Ishikawa (cell line): ENCODE measurements around the gene USP30.

Experiments
- CEBPB ChIP-seq: IDR thresholded peaks from 2 replicates; pipeline ENCODE4 v1.6.1; 2012
- CREB1 ChIP-seq: IDR thresholded peaks from 2 replicates; pipeline ENCODE4 v1.6.1; 2012; ENCODE audit warnings: low read depth
- EGR1 ChIP-seq: IDR thresholded peaks from 2 replicates; pipeline ENCODE4 v1.6.1; 2012
- EP300 ChIP-seq: IDR thresholded peaks from 2 replicates; pipeline ENCODE4 v1.6.1; 2012; ENCODE audit warnings: borderline replicate concordance
- FOXM1 ChIP-seq: IDR thresholded peaks from 2 replicates; pipeline ENCODE4 v1.6.1; 2012; ENCODE audit warnings: low read depth, borderline replicate concordance
- NFIC ChIP-seq: IDR thresholded peaks from 2 replicates; pipeline ENCODE4 v1.6.1; 2012
- RAD21 ChIP-seq: IDR thresholded peaks from 2 replicates; pipeline ENCODE4 v1.6.1; 2012; ENCODE audit warnings: low read depth
- TAF1 ChIP-seq: IDR thresholded peaks from 2 replicates; pipeline ENCODE4 v1.6.1; 2012; ENCODE audit warnings: low read depth, mild to moderate bottlenecking
- TCF12 ChIP-seq: IDR thresholded peaks from 2 replicates; pipeline ENCODE4 v1.6.1; 2012; ENCODE audit warnings: low read depth
- TEAD4 ChIP-seq: IDR thresholded peaks from 2 replicates; pipeline ENCODE4 v1.6.1; 2012
- YY1 ChIP-seq: IDR thresholded peaks from 2 replicates; pipeline ENCODE4 v1.6.1; 2012; ENCODE audit warnings: low read depth
- ZBTB7A ChIP-seq: IDR thresholded peaks from 2 replicates; pipeline ENCODE4 v1.6.1; 2012; ENCODE audit warnings: low read depth
- TF ChIP-seq, protein P1 (sequence below): IDR thresholded peaks from 2 replicates; pipeline ENCODE4 v1.6.1; 2012
- TF ChIP-seq, protein P2 (sequence below): IDR thresholded peaks from 2 replicates; pipeline ENCODE4 v1.6.1; 2012
- TF ChIP-seq, protein P3 (sequence below): IDR thresholded peaks from 2 replicates; pipeline ENCODE4 v1.6.1; 2012; ENCODE audit warnings: low read depth, mild to moderate bottlenecking

The USP30 gene

DNA sequence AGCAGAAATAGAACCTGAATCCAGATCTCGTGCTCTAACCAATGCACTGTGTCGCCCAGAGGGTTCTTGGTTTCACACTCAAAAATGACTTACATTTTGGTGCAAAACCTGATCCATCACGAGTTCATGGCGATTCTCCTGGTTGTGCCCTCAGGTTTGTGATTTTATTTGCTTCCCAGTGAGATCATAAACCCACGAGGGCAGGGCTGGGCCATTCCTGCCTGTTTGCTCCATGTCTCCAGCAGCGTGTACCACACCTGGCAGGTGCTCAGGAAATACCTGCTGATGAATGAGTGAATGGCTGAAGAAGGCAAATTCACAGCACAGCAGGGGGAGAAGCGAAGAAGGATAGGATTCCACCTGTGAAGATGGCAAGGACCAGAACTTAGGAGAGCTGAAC is 73.4 kb downstream of the USP30 start:
- TF ChIP-seq EP300 (no peak), FOXM1 (no peak), CEBPB (no peak), TCF12 (no peak), CREB1 (no peak), TAF1 (no peak), TEAD4 (no peak)
- TF ChIP-seq, protein P1, sequence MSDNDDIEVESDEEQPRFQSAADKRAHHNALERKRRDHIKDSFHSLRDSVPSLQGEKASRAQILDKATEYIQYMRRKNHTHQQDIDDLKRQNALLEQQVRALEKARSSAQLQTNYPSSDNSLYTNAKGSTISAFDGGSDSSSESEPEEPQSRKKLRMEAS = no peak

DNA sequence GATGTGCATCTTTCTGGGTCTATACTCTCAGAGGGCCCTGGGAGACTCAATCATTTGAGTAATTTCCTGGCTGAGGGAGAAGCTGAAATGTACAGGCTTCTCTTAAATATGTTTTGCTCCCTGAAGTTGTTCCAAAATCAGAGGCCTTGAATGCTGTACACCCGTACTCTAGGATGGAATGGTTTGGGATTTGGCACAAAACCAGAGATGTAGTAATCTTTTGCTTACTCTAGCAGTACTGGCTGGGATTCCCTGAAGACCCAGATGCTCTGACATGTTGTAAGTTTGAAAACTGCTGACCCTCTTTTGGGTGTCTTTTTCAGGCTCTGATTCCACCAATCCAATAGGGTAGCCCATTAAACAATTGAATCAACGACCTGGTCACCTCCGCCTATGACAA is 74.4 kb downstream of the USP30 start:
- no peak for TF ChIP-seq RAD21
- no peak for TF ChIP-seq CEBPB
- TF ChIP-seq TAF1 = no peak
- TF ChIP-seq, protein P1 = no peak
- no peak for TF ChIP-seq FOXM1

DNA sequence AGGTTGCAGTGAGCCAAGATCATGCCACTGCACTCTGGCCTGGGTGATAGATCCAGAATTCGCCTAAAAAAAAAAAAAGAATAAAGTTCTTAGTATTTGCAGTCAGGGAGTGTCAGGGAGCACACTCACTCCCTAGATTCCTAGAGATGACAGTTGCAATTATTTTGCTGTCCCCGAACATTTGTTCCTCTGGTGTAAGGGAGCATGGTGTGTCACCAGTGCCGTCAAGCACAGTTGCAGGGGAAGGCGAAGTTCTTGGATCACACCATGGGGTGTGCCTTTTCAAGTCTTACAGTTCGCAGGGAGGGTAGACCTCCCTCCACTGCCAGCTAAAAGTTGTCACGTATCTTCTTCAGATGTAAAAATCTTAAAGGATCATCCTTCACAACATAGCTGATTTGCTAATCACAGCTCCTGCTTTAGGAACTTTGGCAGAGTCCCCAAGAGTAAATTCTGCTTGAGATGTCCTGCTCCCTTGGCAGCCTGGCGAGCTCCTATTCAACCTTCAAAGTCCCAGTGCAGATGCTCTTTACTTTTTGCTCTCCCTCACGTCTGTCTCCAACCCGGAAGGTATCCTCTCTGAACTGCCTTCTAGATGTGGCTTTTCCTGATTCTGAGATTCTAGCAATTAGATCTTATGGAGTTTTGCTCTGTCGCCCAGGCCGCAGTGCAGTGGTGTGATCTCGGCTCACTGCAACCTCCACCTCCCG is 75.3 kb downstream of the USP30 start:
- TF ChIP-seq CEBPB (no peak), TCF12 (no peak)

DNA sequence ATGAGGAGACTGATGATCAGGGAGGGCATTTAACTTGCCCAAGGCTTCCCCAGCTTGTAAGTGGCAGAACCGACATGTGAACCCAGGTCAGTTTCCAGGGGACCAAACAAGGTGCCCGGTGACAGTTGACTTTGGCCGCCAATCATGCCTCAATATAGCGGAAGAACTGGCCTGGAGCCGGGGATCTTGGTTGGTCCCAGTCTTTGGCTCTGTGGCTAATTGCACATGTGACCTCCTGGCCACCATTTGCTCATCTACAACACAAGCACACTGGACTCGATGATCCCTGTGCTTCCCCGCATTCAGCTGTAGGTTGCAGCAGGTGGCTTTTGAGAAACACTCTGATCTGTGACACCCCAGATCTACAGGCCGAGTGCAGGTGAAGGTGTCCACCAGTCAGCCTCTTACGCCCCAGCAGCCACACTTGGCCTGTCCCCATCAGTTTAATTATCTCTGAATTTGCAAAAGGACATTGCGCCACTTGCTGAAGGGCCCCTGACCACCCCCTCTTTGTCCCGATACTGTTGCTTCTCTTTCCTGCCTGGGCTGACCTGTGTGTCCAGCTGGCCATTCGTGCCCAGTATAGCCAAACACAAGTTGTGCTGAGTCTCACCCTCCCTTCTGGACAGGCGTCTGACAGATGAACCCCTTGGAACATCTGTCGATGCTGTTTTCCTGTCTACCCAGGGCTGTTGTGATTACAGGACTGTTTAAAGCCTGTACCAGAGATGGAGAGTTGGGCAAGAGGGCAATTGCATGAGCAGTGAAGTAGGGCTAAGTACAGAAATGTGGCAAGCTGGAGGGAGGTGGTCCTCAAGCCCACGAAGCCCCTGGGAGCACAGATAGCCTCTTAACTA is 78.1 kb downstream of the USP30 start:
- no peak for TF ChIP-seq YY1
- no peak for TF ChIP-seq EGR1
- no peak for TF ChIP-seq CEBPB
- TF ChIP-seq NFIC = no peak
- no peak for TF ChIP-seq EP300
- TF ChIP-seq, protein P2, sequence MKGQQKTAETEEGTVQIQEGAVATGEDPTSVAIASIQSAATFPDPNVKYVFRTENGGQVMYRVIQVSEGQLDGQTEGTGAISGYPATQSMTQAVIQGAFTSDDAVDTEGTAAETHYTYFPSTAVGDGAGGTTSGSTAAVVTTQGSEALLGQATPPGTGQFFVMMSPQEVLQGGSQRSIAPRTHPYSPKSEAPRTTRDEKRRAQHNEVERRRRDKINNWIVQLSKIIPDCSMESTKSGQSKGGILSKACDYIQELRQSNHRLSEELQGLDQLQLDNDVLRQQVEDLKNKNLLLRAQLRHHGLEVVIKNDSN = no peak
- no peak for TF ChIP-seq ZBTB7A

DNA sequence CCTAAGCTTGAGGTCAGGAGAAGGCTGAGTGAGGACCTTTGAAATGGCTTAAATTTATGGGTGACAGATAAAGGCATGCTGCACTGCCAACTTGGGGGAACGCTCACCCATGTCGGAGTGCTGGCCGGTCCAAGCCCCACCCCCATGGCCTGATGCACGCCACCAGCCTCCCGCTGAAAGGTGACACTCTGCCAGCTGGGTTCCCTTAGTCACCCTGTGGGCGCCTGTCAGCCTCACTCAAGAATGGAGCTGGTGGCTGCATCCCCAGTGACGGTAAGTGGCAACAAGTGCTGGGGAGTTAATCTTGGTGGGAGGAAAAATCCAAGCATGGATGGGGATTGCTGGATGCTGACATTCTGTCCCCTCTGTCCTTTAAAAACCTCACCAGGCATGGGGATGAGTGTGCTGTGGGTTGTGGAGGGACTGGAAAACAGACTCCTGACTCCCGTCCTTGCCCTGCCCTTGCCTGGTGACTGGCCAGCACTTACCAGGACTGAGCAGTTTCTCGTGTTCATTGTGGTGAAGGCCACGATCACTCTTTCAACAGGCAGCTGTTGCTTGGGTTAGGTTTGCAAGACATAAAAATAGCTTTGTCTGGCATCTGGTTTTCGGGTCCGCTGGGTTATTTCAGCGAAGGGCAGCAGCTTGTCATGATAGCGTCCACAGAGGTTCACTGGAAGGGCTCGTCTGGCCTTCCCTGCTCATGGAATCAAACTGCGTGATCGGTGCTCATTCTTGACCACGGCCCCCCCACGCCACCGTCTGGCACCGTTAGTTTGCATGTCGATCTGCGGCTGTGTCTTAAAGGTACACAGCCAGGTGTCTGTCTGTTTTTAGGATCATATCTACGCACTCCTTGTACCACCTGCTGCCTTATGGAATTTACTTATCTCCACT is 79.0 kb downstream of the USP30 start:
- TF ChIP-seq ZBTB7A (no peak), TEAD4 (no peak), YY1 (no peak), FOXM1 (no peak), TAF1 (no peak)

DNA sequence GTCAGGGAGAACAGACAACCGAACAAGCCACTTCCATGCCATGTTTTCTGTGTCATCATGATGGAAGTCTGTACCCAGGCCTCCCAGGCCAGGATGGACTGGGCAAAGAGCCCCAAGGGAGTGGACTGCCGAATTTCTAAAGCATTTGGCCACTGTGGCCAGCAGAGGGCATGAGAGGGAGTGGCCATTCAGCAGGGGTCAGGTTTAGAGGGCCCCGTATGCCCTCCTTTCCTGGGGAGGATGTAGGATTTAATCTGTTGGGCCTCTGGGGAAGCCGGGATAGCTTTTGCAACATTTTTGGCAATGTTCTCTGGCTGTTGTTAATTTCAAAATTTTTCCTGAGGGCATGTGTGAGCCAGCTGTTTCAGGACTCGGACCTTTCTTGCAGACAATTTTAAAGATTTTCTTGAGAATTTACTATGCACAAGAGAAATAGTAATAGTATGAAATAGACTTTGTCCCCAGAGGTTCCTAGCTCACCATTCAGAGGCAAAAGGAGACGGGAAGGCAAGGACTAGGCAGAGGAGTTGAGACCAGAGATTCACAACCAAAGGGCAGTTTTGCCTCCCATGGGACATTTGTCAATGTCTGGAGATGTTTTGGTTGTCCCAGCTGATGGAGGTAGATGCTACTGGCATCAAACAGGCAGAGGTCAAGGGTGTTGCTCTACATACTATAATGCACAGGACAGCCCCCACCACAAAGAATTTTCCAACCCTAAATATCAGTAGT is 82.0 kb downstream of the USP30 start:
- TF ChIP-seq YY1 (no peak), RAD21 (peak; percentile 60)

DNA sequence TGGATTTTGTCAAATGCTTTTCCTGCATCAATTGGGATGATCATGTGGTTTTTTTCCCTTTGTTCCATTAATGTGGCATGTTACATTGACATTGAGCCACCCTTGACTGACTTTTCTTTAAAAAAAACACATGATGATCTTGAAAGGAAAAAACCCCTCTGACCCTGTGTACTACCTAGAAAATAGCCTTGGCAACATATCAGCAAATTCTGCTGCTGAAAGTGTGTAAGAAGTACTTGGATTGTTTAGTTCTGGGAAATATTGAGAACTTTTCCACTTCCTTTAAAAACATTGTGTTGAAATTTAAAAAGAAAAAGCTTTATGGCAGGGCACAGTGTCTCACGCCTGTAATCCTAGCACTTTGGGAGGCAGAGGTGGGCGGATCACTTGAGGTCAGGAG is 84.7 kb downstream of the USP30 start:
- TF ChIP-seq, protein P2 = no peak
- TF ChIP-seq NFIC (no peak), FOXM1 (no peak), TAF1 (no peak), YY1 (no peak), EP300 (no peak), CEBPB (no peak), EGR1 (no peak)
- TF ChIP-seq, protein P1 = no peak
- TF ChIP-seq, protein P3, sequence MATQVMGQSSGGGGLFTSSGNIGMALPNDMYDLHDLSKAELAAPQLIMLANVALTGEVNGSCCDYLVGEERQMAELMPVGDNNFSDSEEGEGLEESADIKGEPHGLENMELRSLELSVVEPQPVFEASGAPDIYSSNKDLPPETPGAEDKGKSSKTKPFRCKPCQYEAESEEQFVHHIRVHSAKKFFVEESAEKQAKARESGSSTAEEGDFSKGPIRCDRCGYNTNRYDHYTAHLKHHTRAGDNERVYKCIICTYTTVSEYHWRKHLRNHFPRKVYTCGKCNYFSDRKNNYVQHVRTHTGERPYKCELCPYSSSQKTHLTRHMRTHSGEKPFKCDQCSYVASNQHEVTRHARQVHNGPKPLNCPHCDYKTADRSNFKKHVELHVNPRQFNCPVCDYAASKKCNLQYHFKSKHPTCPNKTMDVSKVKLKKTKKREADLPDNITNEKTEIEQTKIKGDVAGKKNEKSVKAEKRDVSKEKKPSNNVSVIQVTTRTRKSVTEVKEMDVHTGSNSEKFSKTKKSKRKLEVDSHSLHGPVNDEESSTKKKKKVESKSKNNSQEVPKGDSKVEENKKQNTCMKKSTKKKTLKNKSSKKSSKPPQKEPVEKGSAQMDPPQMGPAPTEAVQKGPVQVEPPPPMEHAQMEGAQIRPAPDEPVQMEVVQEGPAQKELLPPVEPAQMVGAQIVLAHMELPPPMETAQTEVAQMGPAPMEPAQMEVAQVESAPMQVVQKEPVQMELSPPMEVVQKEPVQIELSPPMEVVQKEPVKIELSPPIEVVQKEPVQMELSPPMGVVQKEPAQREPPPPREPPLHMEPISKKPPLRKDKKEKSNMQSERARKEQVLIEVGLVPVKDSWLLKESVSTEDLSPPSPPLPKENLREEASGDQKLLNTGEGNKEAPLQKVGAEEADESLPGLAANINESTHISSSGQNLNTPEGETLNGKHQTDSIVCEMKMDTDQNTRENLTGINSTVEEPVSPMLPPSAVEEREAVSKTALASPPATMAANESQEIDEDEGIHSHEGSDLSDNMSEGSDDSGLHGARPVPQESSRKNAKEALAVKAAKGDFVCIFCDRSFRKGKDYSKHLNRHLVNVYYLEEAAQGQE = no peak
